Fibroblast of lung (primary cell): ENCODE data around the gene CHCHD1. TPM values are rescaled to one million over a fixed set of nuclear protein-coding genes. Genes with fewer than 3 reads are reported as not detected.
A peak's percentile ranks its signal among the peaks of the same experiment; 100 is the strongest.

Experiments used
- DNase-seq, 2 donors: peaks; one replicate each; pipeline versions ENCODE4 v3.0.0 to v3.0.0-alpha.2; 2010; ENCODE audit warnings: low read depth in 2 of 2
- H2AFZ ChIP-seq: 2 replicates; pipeline ENCODE4 v1.5.1; 2012; ENCODE audit warnings: low read length, control low read depth, inconsistent platforms
- H3K27ac ChIP-seq: 2 replicates; pipeline ENCODE4 v1.5.1; 2011; ENCODE audit warnings: low read length, control low read depth; ENCODE audit not compliant: insufficient read depth
- H3K27me3 ChIP-seq: 2 replicates; pipeline ENCODE4 v1.5.1; 2011; ENCODE audit warnings: mild to moderate bottlenecking, low read length; ENCODE audit not compliant: control insufficient read depth, insufficient read depth
- H3K36me3 ChIP-seq: 2 replicates; pipeline ENCODE4 v1.5.1; 2011; ENCODE audit warnings: low read length; ENCODE audit not compliant: control insufficient read depth, insufficient read depth
- H3K4me1 ChIP-seq: 2 replicates; pipeline ENCODE4 v1.5.1; 2011; ENCODE audit warnings: low read length; ENCODE audit not compliant: control insufficient read depth, insufficient read depth; ENCODE audit errors: extremely low read depth
- H3K4me2 ChIP-seq: 2 replicates; pipeline ENCODE4 v1.5.1; 2011; ENCODE audit warnings: low read length, control low read depth; ENCODE audit not compliant: insufficient read depth; ENCODE audit errors: extremely low read depth
- H3K4me3 ChIP-seq, 4 experiments: fragments of 200-600 bp in 1 of 4; sonication (generic) in 1 of 4; replicated peaks in 1 of 4; 2 replicates each; pipeline ENCODE4 v1.5.1; 2011 to 2016; ENCODE audit warnings: low read length in 4 of 4, low read depth in 3 of 4, mild to moderate bottlenecking in 3 of 4, control low read depth in 2 of 4, inconsistent platforms in 1 of 4, mixed read lengths in 1 of 4; ENCODE audit not compliant: insufficient read depth in 1 of 4; ENCODE audit errors: control extremely low read depth in 1 of 4
- H3K79me2 ChIP-seq: 2 replicates; pipeline ENCODE4 v1.5.1; 2012; ENCODE audit warnings: mild to moderate bottlenecking, low read length, inconsistent platforms; ENCODE audit not compliant: control insufficient read depth, insufficient read depth
- H3K9ac ChIP-seq: 2 replicates; pipeline ENCODE4 v1.5.1; 2011; ENCODE audit warnings: mild to moderate bottlenecking, low read length, control low read depth; ENCODE audit not compliant: insufficient read depth
- H3K9me3 ChIP-seq: 2 replicates; pipeline ENCODE4 v1.5.1; 2012; ENCODE audit warnings: low read depth, low read length; ENCODE audit not compliant: control insufficient read depth, insufficient read depth
- H4K20me1 ChIP-seq: 2 replicates; pipeline ENCODE4 v1.5.1; 2011; ENCODE audit warnings: low read length; ENCODE audit not compliant: control insufficient read depth, insufficient read depth; ENCODE audit errors: extremely low read depth
- EZH2 ChIP-seq: IDR thresholded peaks from 2 replicates; pipeline ENCODE4 v1.5.1; 2012; ENCODE audit warnings: low read length, control low read depth, mild to moderate bottlenecking; ENCODE audit errors: missing control alignments
- polyA plus RNA-seq, 2 donors: library from polyadenylated mRNA; depleted of rRNA in 1 of 2; stranded (reverse) in 1 of 2; unstranded in 1 of 2; fragments of >200 nt; gene quantifications; 2 replicates each; pipeline ENCODE4 v1.2.1, GENCODE V29; 2011 to 2012; ENCODE audit warnings: missing spikeins in 1 of 2
- total RNA-seq: library from RNA; depleted of rRNA; stranded (reverse); fragments of >200 nt; gene quantifications from 2 replicates; pipeline ENCODE4 v1.2.1, GENCODE V29; 2014
- TF ChIP-seq, protein P1 (sequence below), 2 donors: IDR thresholded peaks in 1 of 2; conservative IDR thresholded peaks in 1 of 2; 1 replicate in 1 of 2; 2 replicates in 1 of 2; pipeline ENCODE4 v1.5.1; 2011 to 2012; ENCODE audit warnings: low read length in 2 of 2, control low read depth in 1 of 2, inconsistent platforms in 1 of 2, low read depth in 1 of 2, mild to moderate bottlenecking in 1 of 2

Gene CHCHD1
- total and polyA plus RNA-seq, 2 donors (not counting 1 experiment from before 2014, with no cell fraction given), result 21.3 to 31.0 TPM

- H3K36me3 ChIP-seq, result peaks cover 28% of the 10 kb centered on the region
- H3K9me3 ChIP-seq, result no peaks in the 10 kb centered on the region
- H3K9ac ChIP-seq, result no peak overlapping the region
- DNase-seq, result no peak
- no peak for TF ChIP-seq EZH2
- TF ChIP-seq, protein P1, sequence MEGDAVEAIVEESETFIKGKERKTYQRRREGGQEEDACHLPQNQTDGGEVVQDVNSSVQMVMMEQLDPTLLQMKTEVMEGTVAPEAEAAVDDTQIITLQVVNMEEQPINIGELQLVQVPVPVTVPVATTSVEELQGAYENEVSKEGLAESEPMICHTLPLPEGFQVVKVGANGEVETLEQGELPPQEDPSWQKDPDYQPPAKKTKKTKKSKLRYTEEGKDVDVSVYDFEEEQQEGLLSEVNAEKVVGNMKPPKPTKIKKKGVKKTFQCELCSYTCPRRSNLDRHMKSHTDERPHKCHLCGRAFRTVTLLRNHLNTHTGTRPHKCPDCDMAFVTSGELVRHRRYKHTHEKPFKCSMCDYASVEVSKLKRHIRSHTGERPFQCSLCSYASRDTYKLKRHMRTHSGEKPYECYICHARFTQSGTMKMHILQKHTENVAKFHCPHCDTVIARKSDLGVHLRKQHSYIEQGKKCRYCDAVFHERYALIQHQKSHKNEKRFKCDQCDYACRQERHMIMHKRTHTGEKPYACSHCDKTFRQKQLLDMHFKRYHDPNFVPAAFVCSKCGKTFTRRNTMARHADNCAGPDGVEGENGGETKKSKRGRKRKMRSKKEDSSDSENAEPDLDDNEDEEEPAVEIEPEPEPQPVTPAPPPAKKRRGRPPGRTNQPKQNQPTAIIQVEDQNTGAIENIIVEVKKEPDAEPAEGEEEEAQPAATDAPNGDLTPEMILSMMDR (conservative IDR thresholded peaks at IDR 0.05 in 1 of 2, IDR thresholded peaks at IDR 0.05 in 1 of 2; ENCODE audit: low read depth in 1 of 2, low read length in 2 of 2), result peak in 1 of 2 donors; percentile 6
- no peaks in the 10 kb centered on the region for H4K20me1 ChIP-seq
- H3K4me2 ChIP-seq, result no peak overlapping the region
- H3K79me2 ChIP-seq, result no peaks in the 10 kb centered on the region
- H3K27me3 ChIP-seq, result no peaks in the 10 kb centered on the region
- H3K4me3 ChIP-seq, result no peak overlapping the region
- H3K27ac ChIP-seq, result no peak overlapping the region
- H2AFZ ChIP-seq, result no peak overlapping the region
- no peaks in the 10 kb centered on the region for H3K4me1 ChIP-seq
These were observed 20.6 kb downstream of the CHCHD1 start for GRCh38 chr10:73802276-73802991.

DNA sequence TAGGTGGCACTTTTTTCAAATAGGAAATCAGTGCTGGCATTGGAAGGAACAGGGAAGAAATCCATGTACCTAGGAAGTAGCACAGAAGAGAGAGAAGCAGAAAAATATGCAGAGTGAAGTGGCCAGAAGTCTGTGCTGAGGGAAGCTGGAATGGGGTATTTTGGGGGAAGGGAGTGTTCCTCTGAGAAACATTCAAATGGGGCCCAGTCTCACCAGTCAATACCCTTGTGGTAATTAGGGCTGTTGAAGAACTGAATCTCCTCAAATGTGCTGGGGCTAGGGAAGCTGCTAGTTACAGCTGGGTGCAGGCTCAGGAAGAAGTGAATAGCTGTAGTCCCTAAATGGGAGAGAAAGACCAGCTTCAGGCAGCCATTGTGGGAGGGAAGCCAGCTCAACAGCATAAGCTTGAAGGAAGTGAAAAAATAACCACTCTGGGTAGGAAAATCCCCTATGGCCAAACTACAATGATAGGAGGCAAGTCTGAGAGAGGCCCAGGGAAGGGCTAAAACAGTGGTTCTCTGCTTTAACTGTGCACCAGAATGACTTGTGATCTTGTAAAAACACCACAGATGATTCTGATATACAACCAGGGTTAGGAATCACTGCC lies 21.9 kb downstream of the CHCHD1 start:
- H3K4me3 ChIP-seq, result no peak overlapping the region
- H3K27me3 ChIP-seq, result no peaks in the 10 kb centered on the region
- H3K9me3 ChIP-seq, result no peaks in the 10 kb centered on the region
- DNase-seq, result no peak
- H3K4me1 ChIP-seq, result no peaks in the 10 kb centered on the region
- no peaks in the 10 kb centered on the region for H4K20me1 ChIP-seq
- no peak overlapping the region for H3K4me2 ChIP-seq
- no peak overlapping the region for H2AFZ ChIP-seq
- no peak overlapping the region for H3K9ac ChIP-seq
- H3K27ac ChIP-seq, result no peak overlapping the region
- no peak for TF ChIP-seq EZH2
- TF ChIP-seq, protein P1 (conservative IDR thresholded peaks at IDR 0.05 in 1 of 2, IDR thresholded peaks at IDR 0.05 in 1 of 2; ENCODE audit: low read depth in 1 of 2, low read length in 2 of 2), result no peak
- no peaks in the 10 kb centered on the region for H3K79me2 ChIP-seq
- peaks cover 30% of the 10 kb centered on the region for H3K36me3 ChIP-seq

DNA sequence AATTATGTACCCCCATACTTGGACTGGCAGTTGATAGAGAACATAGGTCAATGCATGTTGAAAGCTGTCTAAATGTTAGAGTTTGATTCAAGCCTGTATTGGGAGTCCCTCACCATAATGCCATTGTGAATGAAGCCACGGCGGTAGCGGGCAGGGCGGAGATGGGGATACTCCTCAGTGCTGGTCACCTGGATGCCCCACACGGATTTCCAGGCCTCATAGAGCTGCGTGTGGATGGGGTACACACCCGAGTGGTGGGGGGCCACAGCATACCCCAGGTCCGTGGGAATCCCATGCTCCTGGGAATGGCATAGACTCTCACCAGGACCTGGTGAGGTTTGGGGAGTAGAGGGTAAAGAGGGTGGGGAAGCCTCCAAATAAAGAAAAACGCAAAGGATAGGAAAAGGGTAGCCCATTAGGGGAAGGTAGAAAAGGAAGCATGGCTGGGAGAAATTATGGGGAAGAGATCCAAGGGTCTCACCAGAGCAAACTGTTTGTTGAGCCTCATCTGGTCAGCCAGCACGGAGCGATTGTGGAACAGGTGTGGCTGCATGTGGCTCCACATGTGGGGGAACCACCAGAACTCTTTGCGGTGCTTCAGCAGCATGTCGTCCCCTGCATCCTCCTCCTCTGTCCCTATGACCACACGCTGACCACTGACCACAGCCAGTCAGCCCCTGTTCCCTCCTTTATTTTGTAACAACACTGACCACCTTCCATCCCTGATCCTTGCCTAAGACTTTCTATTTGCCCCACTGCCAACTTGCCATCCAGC lies 24.5 kb downstream of the CHCHD1 start:
- Histone ChIP-seq H3K9ac (no peak overlapping the region), H3K4me1 (no peaks in the 10 kb centered on the region), H3K79me2 (peaks cover 4% of the 10 kb centered on the region), H3K4me3 (no peak overlapping the region), H2AFZ (no peak overlapping the region), H3K27me3 (no peaks in the 10 kb centered on the region), H3K9me3 (no peaks in the 10 kb centered on the region), H3K36me3 (peaks cover 21% of the 10 kb centered on the region), H3K27ac (no peak overlapping the region), H4K20me1 (no peaks in the 10 kb centered on the region), H3K4me2 (no peak overlapping the region)
- DNase-seq, result no peak
- TF ChIP-seq, protein P1 (conservative IDR thresholded peaks at IDR 0.05 in 1 of 2, IDR thresholded peaks at IDR 0.05 in 1 of 2; ENCODE audit: low read depth in 1 of 2, low read length in 2 of 2), result no peak
- TF ChIP-seq EZH2, result no peak
